GM23248 (cell line): ENCODE data around the gene MVD.

Experiments used
- EZH2 ChIP-seq: fragments of 200-600 bp; sonication (generic); IDR thresholded peaks from 2 replicates; pipeline ENCODE4 v1.6.1; 2018; ENCODE audit warnings: antibody characterized with exemption, mild to moderate bottlenecking; ENCODE audit not compliant: insufficient read depth, poor library complexity, severe bottlenecking
- EZH2phosphoT487 ChIP-seq: fragments of 200-600 bp; sonication (generic); IDR thresholded peaks from 2 replicates; pipeline ENCODE4 v1.6.1; 2018; ENCODE audit warnings: antibody characterized with exemption, moderate library complexity, mild to moderate bottlenecking, low read depth; ENCODE audit not compliant: insufficient read depth

DNA sequence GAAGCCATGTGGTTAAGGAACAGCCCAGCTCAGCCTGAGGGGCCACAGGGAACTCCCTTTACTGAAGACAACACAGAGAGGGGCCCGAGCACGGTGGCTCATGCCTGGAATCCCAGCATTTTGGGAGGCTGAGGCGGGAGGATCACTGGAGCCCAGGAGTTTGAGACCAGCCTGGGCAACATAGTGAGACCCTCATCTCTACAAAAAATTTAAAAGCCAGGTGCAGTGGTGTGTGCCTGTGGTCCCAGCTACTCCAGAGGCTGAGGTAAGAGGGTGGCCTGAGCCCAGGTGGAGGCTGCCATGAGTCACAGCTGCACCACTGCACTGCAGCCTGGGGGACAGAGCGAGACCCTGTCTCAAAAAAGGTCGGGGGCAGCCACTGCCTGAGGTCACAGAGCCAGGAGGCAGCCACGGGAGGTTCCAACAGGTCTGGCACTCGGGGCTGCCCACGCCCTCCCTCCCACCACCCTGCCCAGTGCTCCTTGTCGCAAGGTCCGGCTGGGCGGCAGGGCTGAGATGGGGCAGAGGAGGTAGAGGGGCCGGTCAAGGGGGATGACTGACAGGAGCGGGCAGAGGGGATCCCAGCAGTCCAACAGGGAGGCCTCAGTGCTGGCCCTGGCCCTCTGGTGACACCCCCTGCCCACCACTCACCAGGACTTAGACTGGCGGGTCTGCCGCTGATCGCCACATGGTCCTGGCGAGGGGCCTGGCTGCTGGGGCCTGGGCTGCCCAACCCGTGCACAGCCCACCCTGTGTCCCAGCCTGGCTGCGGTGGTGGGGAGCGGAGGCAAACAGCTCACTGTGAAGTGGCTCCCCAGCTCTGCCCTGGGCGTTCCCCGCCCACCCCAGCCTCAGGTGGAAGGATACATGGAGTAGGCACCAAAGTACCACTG lies 15.5 kb downstream of the MVD start:
- TF ChIP-seq EZH2 (no peak), EZH2phosphoT487 (no peak)
